ENCODE measurements around the gene CHKB.

CHKB gene

GRCh38 chr22:50550395-50550794, 32.3 kb downstream of the CHKB start:
- H3K9me3 ChIP-seq (ENCODE audit: low read length), result no peaks in the 10 kb centered on the region
- no peak overlapping the region for H3K9ac ChIP-seq (ENCODE audit: low read length)
- no peak overlapping the region for H3K27ac ChIP-seq (ENCODE audit: low read depth, low read length)
- H3K4me1 ChIP-seq (ENCODE audit: insufficient read depth, low read length), result no peaks in the 10 kb centered on the region
- H3K36me3 ChIP-seq (ENCODE audit: insufficient read depth, low read length), result no peaks in the 10 kb centered on the region
- H3K4me3 ChIP-seq (ENCODE audit: low read depth in 1 of 2, low read length in 2 of 2), result no peak overlapping the region
- peaks cover 4 to 53% of the 10 kb centered on the region in 2 donors for H3K27me3 ChIP-seq (ENCODE audit: control insufficient read depth in 1 of 2, insufficient read depth in 2 of 2, low read length in 2 of 2)

DNA sequence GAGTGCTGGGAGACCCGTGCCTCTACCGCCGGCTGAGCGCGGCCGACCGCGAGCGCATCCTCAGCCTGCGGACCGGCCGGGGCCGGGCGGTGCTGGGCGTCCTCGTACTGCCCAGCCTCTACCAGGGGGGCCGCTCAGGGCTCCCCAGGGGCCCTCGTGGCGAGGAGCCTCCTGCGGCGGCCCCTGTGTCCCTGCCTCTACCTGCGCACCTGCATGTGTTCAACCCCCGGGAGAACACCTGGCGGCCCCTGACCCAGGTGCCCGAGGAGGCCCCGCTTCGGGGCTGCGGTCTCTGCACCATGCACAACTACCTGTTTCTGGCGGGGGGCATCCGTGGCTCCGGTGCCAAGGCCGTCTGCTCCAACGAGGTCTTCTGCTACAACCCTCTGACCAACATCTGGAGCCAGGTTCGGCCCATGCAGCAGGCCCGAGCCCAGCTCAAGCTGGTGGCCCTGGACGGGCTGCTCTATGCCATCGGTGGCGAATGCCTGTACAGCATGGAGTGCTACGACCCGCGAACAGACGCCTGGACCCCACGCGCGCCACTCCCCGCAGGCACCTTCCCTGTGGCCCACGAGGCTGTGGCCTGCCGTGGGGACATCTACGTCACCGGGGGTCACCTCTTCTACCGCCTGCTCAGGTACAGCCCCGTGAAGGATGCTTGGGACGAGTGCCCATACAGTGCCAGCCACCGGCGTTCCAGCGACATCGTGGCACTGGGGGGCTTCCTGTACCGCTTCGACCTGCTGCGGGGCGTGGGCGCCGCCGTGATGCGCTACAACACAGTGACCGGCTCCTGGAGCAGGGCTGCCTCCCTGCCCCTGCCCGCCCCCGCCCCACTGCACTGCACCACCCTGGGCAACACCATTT, 33.5 kb downstream of the CHKB start:
- Histone ChIP-seq H3K4me3 (ENCODE audit: low read depth in 1 of 2, low read length in 2 of 2) (peak overlapping the region in 1 of 2 donors; percentile 27), H3K9ac (ENCODE audit: low read length) (no peak overlapping the region), H3K36me3 (ENCODE audit: insufficient read depth, low read length) (no peaks in the 10 kb centered on the region), H3K9me3 (ENCODE audit: low read length) (no peaks in the 10 kb centered on the region), H3K27ac (ENCODE audit: low read depth, low read length) (no peak overlapping the region), H3K27me3 (ENCODE audit: control insufficient read depth in 1 of 2, insufficient read depth in 2 of 2, low read length in 2 of 2) (peaks cover 16 to 63% of the 10 kb centered on the region in 2 donors), H3K4me1 (ENCODE audit: insufficient read depth, low read length) (peaks cover 5% of the 10 kb centered on the region)

DNA sequence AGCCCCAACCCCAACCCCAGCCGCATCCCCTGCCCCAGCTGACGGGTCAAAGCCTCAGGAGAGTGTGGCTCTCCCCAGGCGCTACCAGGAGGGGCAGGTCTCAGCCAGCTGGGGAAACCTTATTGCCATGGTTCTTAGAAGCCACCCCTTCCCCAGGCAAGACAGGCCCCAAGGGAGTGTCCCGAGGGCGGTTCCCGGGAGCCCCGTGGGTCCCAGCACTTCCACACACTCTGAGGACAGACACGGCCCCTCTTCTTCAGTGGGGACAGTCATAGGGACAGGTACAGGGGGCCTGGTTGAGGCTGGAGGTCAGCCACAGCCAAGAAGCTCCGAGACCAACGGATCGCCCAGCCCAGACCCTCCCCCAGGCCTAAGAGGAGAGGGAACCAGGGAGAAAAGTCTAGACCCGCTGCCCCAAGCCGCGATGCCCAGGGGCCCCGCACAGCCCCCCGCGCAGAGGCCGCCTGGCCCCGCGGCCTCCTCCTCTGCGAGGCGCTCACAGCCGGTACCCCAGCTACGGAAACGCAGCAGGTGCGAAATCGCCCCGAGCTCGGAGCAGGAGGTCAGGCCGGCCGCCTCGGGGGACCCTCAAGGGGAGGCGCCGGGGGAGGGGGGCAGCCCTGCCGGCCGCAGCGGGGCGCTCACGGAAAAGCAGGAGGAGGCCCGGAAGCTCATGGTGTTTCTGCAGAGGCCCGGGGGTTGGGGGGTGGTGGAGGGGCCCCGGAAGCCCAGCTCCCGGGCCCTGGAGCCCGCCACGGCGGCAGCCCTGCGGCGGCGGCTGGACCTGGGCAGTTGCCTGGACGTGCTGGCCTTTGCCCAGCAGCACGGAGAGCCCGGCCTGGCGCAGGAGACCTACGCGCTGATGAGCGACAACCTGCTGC, 34.4 kb downstream of the CHKB start:
- Histone ChIP-seq H3K36me3 (ENCODE audit: insufficient read depth, low read length) (no peaks in the 10 kb centered on the region), H3K4me1 (ENCODE audit: insufficient read depth, low read length) (peaks cover 6% of the 10 kb centered on the region), H3K9ac (ENCODE audit: low read length) (no peak overlapping the region), H3K9me3 (ENCODE audit: low read length) (no peaks in the 10 kb centered on the region), H3K27me3 (ENCODE audit: control insufficient read depth in 1 of 2, insufficient read depth in 2 of 2, low read length in 2 of 2) (peaks cover 17 to 72% of the 10 kb centered on the region in 2 donors), H3K4me3 (ENCODE audit: low read depth in 1 of 2, low read length in 2 of 2) (peak overlapping the region in 1 of 2 donors; percentile 27), H3K27ac (ENCODE audit: low read depth, low read length) (no peak overlapping the region)

DNA sequence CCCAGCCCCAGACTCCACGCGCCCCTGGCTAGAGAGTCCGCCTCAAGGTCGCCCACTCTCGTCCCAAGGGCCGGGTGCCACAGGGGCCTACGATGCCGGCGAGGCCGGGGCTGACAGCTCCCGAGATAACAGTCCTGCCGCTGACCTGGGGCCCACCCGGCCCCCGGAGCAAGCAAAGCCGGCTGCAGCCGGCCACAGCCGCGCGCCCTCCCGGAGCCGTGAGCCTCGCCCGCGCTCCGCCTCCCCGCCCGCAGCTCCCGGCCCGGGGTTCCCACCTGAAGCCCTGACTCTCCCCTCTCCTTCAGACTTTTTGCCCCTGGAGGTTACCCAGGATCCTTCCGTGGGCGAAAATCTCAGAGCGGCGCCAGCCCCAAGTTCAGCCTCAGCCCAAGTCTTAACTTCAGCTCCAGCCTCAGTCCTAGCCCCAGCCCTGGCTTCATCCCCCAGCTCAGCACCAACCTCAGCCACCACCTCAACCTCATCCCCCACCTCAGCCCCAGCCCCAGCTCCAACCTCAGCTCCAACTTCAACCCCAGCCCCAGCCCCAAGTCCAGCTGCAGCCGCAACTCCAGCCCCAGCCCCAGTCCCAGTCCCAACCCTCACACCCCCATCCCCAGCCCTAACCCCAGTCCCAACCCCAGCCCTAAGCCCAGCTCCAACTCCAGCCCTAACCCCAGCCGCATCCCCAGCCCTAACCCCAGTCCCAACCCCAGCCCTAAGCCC, 35.2 kb downstream of the CHKB start:
- H3K9ac ChIP-seq (ENCODE audit: low read length), result no peak overlapping the region
- no peak overlapping the region for H3K4me3 ChIP-seq (ENCODE audit: low read depth in 1 of 2, low read length in 2 of 2)
- H3K4me1 ChIP-seq (ENCODE audit: insufficient read depth, low read length), result peaks cover 6% of the 10 kb centered on the region
- no peaks in the 10 kb centered on the region for H3K9me3 ChIP-seq (ENCODE audit: low read length)
- no peak overlapping the region for H3K27ac ChIP-seq (ENCODE audit: low read depth, low read length)
- peaks cover 17 to 72% of the 10 kb centered on the region in 2 donors for H3K27me3 ChIP-seq (ENCODE audit: control insufficient read depth in 1 of 2, insufficient read depth in 2 of 2, low read length in 2 of 2)
- H3K36me3 ChIP-seq (ENCODE audit: insufficient read depth, low read length), result no peaks in the 10 kb centered on the region

- no peaks in the 10 kb centered on the region for H3K36me3 ChIP-seq (ENCODE audit: insufficient read depth, low read length)
- no peaks in the 10 kb centered on the region for H3K9me3 ChIP-seq (ENCODE audit: low read length)
- no peak overlapping the region for H3K27ac ChIP-seq (ENCODE audit: low read depth, low read length)
- no peak overlapping the region for H3K9ac ChIP-seq (ENCODE audit: low read length)
- peaks cover 17 to 68% of the 10 kb centered on the region in 2 donors for H3K27me3 ChIP-seq (ENCODE audit: control insufficient read depth in 1 of 2, insufficient read depth in 2 of 2, low read length in 2 of 2)
- no peak overlapping the region for H3K4me3 ChIP-seq (ENCODE audit: low read depth in 1 of 2, low read length in 2 of 2)
- peaks cover 6% of the 10 kb centered on the region for H3K4me1 ChIP-seq (ENCODE audit: insufficient read depth, low read length)
These were observed 36.1 kb downstream of the CHKB start for GRCh38 chr22:50546326-50547262.

DNA sequence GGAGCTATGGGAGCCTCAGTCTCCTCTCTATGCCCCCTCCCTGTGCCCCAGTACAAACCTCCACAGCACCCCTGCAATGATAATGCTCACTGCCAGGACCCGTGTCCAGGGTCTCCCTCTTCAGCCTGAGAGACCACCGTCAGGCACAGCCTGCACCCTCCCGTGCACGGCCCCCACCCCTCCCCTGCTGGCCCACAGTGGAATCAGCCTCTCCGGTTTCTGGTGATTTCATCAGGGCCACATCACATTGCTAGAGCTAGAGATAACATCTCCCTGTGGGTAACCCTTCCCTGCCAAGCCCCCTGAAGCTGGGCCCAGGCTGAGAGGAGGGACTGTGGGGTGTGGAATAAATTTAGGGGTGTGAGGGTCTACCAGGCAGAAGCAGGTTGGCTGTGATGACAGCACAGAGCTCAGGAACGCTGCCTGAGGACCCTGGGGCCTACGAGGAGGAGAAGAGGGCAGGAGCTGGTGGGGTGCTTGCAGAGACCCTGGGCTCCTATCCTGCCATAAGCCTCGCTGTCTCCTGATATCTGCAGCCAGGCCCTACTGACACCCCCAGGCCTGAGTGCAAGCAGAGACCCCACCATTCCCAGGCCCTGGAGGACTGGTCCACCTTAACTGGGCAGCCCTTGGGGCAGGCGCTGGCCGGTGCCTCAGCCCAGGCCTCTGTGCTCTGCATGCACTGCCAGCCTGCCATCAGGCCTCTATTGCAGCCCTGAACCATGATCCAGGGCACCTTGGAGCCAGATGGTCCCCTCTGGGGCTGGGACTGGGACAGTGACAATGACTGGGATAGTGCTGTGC, 36.9 kb downstream of the CHKB start, which contains the start of gene KLHDC7B:
Gene KLHDC7B (plus strand): TSS at position 378 of the 804 bp plus-strand sequence. CDS start 345 bp downstream, at position 723.
- Histone ChIP-seq H3K4me1 (ENCODE audit: insufficient read depth, low read length) (peaks cover 6% of the 10 kb centered on the region), H3K27ac (ENCODE audit: low read depth, low read length) (no peak within 1 kb of the TSS), H3K9me3 (ENCODE audit: low read length) (no peaks in the 10 kb centered on the region), H3K36me3 (ENCODE audit: insufficient read depth, low read length) (no peaks in the 10 kb centered on the region), H3K4me3 (ENCODE audit: low read depth in 1 of 2, low read length in 2 of 2) (no peak within 1 kb of the TSS), H3K9ac (ENCODE audit: low read length) (no peak within 1 kb of the TSS), H3K27me3 (ENCODE audit: control insufficient read depth in 1 of 2, insufficient read depth in 2 of 2, low read length in 2 of 2) (peaks cover 17 to 68% of the 10 kb centered on the region in 2 donors)

GRCh38 chr22:50544746-50545253, 37.8 kb downstream of the CHKB start:
- Histone ChIP-seq H3K36me3 (ENCODE audit: insufficient read depth, low read length) (no peaks in the 10 kb centered on the region), H3K9ac (ENCODE audit: low read length) (no peak overlapping the region), H3K4me1 (ENCODE audit: insufficient read depth, low read length) (peaks cover 6% of the 10 kb centered on the region), H3K9me3 (ENCODE audit: low read length) (no peaks in the 10 kb centered on the region), H3K27me3 (ENCODE audit: control insufficient read depth in 1 of 2, insufficient read depth in 2 of 2, low read length in 2 of 2) (peaks cover 17 to 61% of the 10 kb centered on the region in 2 donors), H3K4me3 (ENCODE audit: low read depth in 1 of 2, low read length in 2 of 2) (no peak overlapping the region), H3K27ac (ENCODE audit: low read depth, low read length) (no peak overlapping the region)

GRCh38 chr22:50544078-50544745, 38.4 kb downstream of the CHKB start:
- Histone ChIP-seq H3K27me3 (ENCODE audit: control insufficient read depth in 1 of 2, insufficient read depth in 2 of 2, low read length in 2 of 2) (peaks cover 17 to 55% of the 10 kb centered on the region in 2 donors), H3K27ac (ENCODE audit: low read depth, low read length) (no peak overlapping the region), H3K9ac (ENCODE audit: low read length) (no peak overlapping the region), H3K36me3 (ENCODE audit: insufficient read depth, low read length) (no peaks in the 10 kb centered on the region), H3K4me1 (ENCODE audit: insufficient read depth, low read length) (peaks cover 6% of the 10 kb centered on the region), H3K4me3 (ENCODE audit: low read depth in 1 of 2, low read length in 2 of 2) (peak overlapping the region in 1 of 2 donors; percentile 11), H3K9me3 (ENCODE audit: low read length) (no peaks in the 10 kb centered on the region)

GRCh38 chr22:50542416-50542927, 40.2 kb downstream of the CHKB start:
- H3K9ac ChIP-seq (ENCODE audit: low read length), result no peak overlapping the region
- peaks cover 6% of the 10 kb centered on the region for H3K4me1 ChIP-seq (ENCODE audit: insufficient read depth, low read length)
- H3K27me3 ChIP-seq (ENCODE audit: control insufficient read depth in 1 of 2, insufficient read depth in 2 of 2, low read length in 2 of 2), result peaks cover 17 to 44% of the 10 kb centered on the region in 2 donors
- H3K9me3 ChIP-seq (ENCODE audit: low read length), result no peaks in the 10 kb centered on the region
- no peak overlapping the region for H3K4me3 ChIP-seq (ENCODE audit: low read depth in 1 of 2, low read length in 2 of 2)
- no peak overlapping the region for H3K27ac ChIP-seq (ENCODE audit: low read depth, low read length)
- H3K36me3 ChIP-seq (ENCODE audit: insufficient read depth, low read length), result no peaks in the 10 kb centered on the region
